ENCODE results near the gene PLAA. TPM values are rescaled to one million over a fixed set of nuclear protein-coding genes. Genes with fewer than 3 reads are reported as not detected.

PLAA gene
- total RNA-seq, 1 experiment from 2014 or later = 41.2 TPM

- TF ChIP-seq MAX (IDR thresholded peaks at IDR 0.05) (no peak), FOSL1 (IDR thresholded peaks at IDR 0.05; ENCODE audit: low read depth) (no peak), ZBTB33 (IDR thresholded peaks at IDR 0.05; ENCODE audit: extremely low read depth, insufficient replicate concordance, low read length) (no peak), ELF1 (IDR thresholded peaks at IDR 0.05; ENCODE audit: borderline replicate concordance, low read depth) (no peak), YY1 (IDR thresholded peaks at IDR 0.05; ENCODE audit: extremely low read depth, insufficient replicate concordance, low read depth, low read length) (no peak), TCF7L2 (IDR thresholded peaks at IDR 0.05; ENCODE audit: borderline replicate concordance, extremely low read depth, insufficient read depth, insufficient read length) (no peak)
- CTCF ChIA-PET = no interaction called here
- RAD21 ChIA-PET (ENCODE audit: low non-redundant PET in 1 of 2, low total read pairs in 2 of 2, uncharacterized antibody in 2 of 2, unreplicated experiment in 2 of 2) = no interaction called here
- intact Hi-C loops (cut with micrococcal nuclease) = no loop called here
- Histone ChIP-seq H3K27ac (ENCODE audit: low read depth, low read length) (no peak overlapping the region), H3K9me2 (ENCODE audit: insufficient read depth) (no peaks in the 10 kb centered on the region), H3K36me3 (ENCODE audit: control insufficient read depth in 1 of 2, insufficient read depth in 2 of 2, low read length in 2 of 2) (peaks cover 34 to 68% of the 10 kb centered on the region in 2 experiments), H3K9me3 (ENCODE audit: control insufficient read depth in 1 of 2, insufficient read depth in 1 of 2, low read depth in 1 of 2, low read length in 2 of 2) (no peaks in the 10 kb centered on the region), H3K79me2 (ENCODE audit: insufficient read depth, low read length) (peaks cover 3% of the 10 kb centered on the region; the same call in 1 of the 2 replicates), H3K27me3 (ENCODE audit: insufficient read depth, low read length) (no peaks in the 10 kb centered on the region), H3K9ac (ENCODE audit: low read length) (no peak overlapping the region), H3K4me3 (replicated peaks in 1 of 2; ENCODE audit: low read depth in 1 of 2, low read length in 2 of 2) (no peak overlapping the region), H3K4me2 (ENCODE audit: low read length) (no peak overlapping the region), H4K20me1 (ENCODE audit: insufficient read depth) (no peaks in the 10 kb centered on the region), H2AFZ (ENCODE audit: low read depth, low read length, poor library complexity, severe bottlenecking) (no peak overlapping the region), H3K4me1 (ENCODE audit: control insufficient read depth in 1 of 2, insufficient read depth in 2 of 2, low read length in 2 of 2) (no peaks in the 10 kb centered on the region)
- POLR2A ChIA-PET = no interaction called here
- no peak for ATAC-seq
- DNase-seq (ENCODE audit: low read depth, low spot score) = no peak
- BruUV-seq (replicated peaks) = no TSS peak
These were observed 27.3 kb downstream of the PLAA start for GRCh38 chr9:26919698-26920097.

- CTCF ChIA-PET = no interaction called here
These were observed 33.8 kb downstream of the PLAA start for GRCh38 chr9:26913138-26913668.

More at GRCh38 chr9:26913138-26913668, 33.8 kb downstream of the PLAA start:
- no peaks in the 10 kb centered on the region for H3K9me3 ChIP-seq (ENCODE audit: control insufficient read depth in 1 of 2, insufficient read depth in 1 of 2, low read depth in 1 of 2, low read length in 2 of 2)
- peaks cover 19 to 27% of the 10 kb centered on the region in 2 experiments for H3K36me3 ChIP-seq (ENCODE audit: control insufficient read depth in 1 of 2, insufficient read depth in 2 of 2, low read length in 2 of 2)
- no peak overlapping the region for H3K4me3 ChIP-seq (replicated peaks in 1 of 2; ENCODE audit: low read depth in 1 of 2, low read length in 2 of 2)
- no peak for ATAC-seq
- no peak overlapping the region for H3K27ac ChIP-seq (ENCODE audit: low read depth, low read length)
- BruUV-seq (replicated peaks) = no TSS peak
- no peak overlapping the region for H2AFZ ChIP-seq (ENCODE audit: low read depth, low read length, poor library complexity, severe bottlenecking)
- intact Hi-C loops (cut with micrococcal nuclease) = no loop called here
- POLR2A ChIA-PET = no interaction called here
- no peaks in the 10 kb centered on the region for H3K79me2 ChIP-seq (ENCODE audit: insufficient read depth, low read length)
- no peaks in the 10 kb centered on the region for H3K27me3 ChIP-seq (ENCODE audit: insufficient read depth, low read length)
- TF ChIP-seq ELF1 (IDR thresholded peaks at IDR 0.05; ENCODE audit: borderline replicate concordance, low read depth) (no peak), POLR2AphosphoS5 (IDR thresholded peaks at IDR 0.05; ENCODE audit: low read depth, low read length) (no peak), POLR2A (IDR thresholded peaks at IDR 0.05; ENCODE audit: borderline replicate concordance, extremely low read depth, insufficient read depth, insufficient read length) (no peak), SRF (IDR thresholded peaks at IDR 0.05; ENCODE audit: low read depth) (no peak), CEBPB (IDR thresholded peaks at IDR 0.05; ENCODE audit: low read depth) (no peak), MAX (IDR thresholded peaks at IDR 0.05) (no peak), TCF7L2 (IDR thresholded peaks at IDR 0.05; ENCODE audit: borderline replicate concordance, extremely low read depth, insufficient read depth, insufficient read length) (no peak), ZBTB33 (IDR thresholded peaks at IDR 0.05; ENCODE audit: extremely low read depth, insufficient replicate concordance, low read length) (no peak), JUND (IDR thresholded peaks at IDR 0.05) (no peak), RAD21 (IDR thresholded peaks at IDR 0.05; ENCODE audit: low read depth) (no peak)
- RAD21 ChIA-PET (ENCODE audit: low non-redundant PET in 1 of 2, low total read pairs in 2 of 2, uncharacterized antibody in 2 of 2, unreplicated experiment in 2 of 2) = no interaction called here
- no peaks in the 10 kb centered on the region for H3K4me1 ChIP-seq (ENCODE audit: control insufficient read depth in 1 of 2, insufficient read depth in 2 of 2, low read length in 2 of 2)
- no peak overlapping the region for H3K9ac ChIP-seq (ENCODE audit: low read length)
- no peaks in the 10 kb centered on the region for H3K9me2 ChIP-seq (ENCODE audit: insufficient read depth)
- H4K20me1 ChIP-seq (ENCODE audit: insufficient read depth) = no peaks in the 10 kb centered on the region
- DNase-seq (ENCODE audit: low read depth, low spot score) = no peak
- no peak overlapping the region for H3K4me2 ChIP-seq (ENCODE audit: low read length)

Measured in HCT116 (cell line).